GM19468 (cell line): ENCODE data around the gene NAXD.
"Not testable (repeated sequence)": the region's sequence is repeated elsewhere in the genome, so short reads cannot be mapped to it uniquely, and the experiment has no call there.

Experiments used
- ATAC-seq: cut with Tn5 transposase; IDR thresholded peaks from one replicate; pipeline ENCODE4 v1.9.1; 2021; ENCODE audit warnings: mild to moderate bottlenecking, moderate library complexity, moderate number of reproducible peaks; ENCODE audit not compliant: unreplicated experiment; ENCODE audit errors: extremely low read depth

Gene NAXD

DNA sequence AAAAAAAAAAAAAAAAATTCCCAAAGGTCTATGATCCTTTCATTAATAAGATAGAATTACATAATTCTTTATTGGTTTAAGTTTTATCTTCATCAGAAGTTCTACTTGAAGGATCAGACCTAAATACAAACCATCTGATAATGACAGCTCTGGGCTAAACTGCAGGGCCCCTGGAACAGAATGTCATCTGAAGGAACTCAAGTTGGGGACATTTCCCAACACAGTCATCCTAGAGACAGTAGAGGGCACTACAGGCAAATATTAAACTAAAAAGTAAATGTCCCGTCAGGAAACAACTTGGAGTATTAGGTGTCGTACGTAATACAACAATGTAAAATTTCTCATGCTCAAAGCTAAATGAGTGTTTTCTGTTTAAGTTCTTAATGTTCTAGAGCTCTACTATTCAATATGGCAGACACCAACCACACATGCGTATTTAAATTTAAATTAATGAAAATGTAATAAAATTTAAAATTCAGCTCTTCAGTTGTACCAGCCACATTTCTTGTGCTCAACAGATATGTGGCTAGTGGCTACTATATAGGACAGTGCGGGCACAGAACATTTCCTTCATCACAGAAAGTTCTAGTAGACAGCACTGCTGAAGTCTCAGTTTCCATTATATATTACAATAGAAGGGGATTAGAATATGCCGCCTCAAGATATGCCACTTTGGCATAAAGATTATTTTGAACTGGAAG is 21.8 kb upstream of the NAXD start:
- ATAC-seq, result no peak

DNA sequence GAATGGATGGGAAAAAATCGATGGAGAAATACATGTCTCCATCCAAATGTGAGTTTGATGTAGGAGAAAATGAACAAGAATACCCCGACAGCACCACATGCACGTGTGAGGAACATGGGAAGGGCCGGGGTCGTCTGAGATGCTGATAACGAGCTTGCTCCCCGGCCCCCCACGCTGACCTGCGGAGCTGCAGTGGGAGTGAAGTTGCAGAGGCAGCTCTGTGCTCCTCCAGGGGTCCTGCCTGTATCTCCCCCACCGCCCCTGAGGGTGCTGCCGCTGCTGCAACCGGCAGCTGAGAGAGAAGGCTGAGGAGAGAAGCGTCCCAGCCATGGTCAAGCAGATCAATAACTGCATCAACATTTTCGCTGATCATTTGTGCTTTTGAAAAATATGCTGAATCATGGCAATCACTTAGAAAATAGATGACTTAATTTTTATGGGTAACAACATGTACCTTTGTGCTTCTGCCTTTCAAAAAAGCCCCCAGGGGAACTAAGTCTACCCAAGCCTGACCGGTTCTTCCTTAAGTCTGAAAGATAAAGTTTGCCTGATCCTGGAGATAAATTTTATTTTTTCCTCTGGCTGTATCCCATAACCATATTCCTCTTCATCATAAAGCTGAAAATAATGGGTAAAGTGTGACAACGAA is 18.2 kb upstream of the NAXD start:
- no peak for ATAC-seq

DNA sequence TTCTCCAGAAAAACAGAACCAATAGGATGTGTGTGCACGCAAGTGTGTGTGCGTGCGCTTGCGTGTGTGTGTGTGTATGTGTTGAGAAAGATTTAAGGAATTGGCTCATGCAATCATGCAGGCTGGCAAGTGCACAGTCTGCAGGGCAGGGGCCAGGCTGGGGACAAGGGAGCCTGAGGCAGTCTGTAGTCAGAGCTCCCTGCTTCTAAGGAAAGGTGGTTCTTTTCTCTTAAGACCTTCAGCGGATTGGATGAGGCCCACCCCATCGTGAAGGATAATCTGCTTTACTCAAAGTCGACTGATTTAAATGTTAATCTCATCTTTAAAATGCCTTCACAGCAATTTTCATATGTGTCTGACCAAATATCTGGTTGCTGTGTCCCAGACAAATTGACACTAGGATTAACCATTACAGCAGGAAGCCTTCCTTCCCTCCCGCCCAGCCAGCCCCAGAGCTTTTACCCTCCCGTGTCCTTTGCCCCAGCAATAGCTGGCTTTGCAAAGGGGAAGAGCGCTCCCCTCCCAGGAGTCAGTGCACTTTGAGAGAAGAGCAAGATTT is 15.0 kb upstream of the NAXD start:
- no peak for ATAC-seq

DNA sequence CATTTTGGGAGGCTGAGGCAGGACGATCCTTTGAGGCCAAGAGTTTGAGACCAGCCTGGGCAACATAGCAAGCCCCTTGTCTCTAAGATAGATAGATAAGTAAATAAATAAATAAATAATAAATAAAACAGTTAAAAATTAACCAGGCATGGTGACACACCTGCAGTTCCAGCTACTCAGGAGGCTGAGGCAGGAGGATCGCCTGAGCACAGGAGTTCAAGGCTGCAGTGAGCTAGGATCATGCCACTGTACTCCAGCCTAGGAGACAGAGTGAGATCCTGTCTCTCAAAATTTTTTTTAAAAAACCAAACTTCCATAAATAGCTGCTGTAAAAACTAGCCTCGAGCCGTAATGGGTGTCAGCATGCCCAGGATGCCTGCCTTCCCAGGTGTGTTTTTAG is 14.4 kb upstream of the NAXD start:
- no peak for ATAC-seq

DNA sequence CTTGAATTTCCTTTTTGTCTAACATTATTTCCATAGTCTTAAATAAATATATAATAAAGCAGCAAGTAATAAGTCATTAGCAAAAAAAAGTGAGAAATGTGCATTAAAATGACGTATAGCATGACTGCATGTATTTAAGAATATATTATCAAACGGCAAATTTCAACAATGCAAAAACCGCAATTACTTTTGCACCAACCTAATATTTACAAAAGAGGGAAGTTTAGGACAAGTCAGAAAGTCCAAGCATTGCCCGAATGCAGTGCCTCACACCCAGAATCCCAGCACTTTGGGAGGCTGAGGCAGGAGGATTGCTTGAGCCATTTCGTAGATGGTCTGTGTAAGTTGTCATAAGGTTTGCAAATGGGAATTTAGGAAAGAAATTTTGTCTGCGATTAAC is 10.2 kb upstream of the NAXD start:
- ATAC-seq, result no peak

DNA sequence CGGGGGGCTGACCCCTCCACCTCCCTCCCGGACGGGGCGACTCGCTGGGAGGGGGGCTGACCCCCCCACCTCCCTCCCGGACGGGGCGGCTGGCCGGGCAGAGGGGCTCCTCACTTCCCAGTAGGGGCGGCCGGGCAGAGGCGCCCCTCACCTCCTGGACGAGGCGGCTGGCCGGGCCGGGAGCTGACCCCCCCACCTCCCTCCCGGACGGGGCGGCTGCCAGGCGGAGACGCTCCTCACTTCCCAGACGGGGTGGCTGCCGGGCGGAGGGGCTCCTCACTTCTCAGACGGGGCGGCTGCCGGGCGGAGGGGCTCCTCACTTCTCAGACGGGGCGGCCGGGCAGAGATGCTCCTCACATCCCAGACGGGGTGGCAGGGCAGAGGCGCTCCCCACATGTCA is 9.1 kb upstream of the NAXD start:
- ATAC-seq, result not testable (repeated sequence)

DNA sequence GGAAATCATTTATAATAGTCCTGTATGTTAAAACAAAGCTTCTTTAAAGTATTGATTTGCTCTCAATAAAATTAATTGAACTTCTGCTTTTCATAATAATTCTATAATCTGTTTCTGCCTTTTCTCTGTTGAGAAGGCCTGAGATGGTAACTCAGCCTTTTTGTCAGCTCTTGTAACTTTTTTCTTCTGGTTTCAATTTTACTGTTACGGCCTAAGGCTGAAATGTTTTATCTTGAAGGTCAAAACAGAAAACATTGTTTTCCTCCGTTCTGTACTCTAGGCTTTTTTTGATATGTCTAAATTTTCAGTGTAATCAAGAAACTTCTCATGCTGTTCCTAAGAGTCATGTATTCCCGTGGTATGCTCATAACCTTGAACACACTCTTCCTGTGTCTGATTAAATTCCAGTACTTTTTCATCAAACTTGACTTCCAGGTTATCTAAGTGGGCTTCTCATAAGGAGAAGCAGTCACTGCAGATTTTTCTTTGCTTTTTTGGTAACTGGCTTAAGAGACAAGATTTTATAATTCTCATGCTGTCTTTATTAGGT is 7.6 kb upstream of the NAXD start:
- no peak for ATAC-seq

DNA sequence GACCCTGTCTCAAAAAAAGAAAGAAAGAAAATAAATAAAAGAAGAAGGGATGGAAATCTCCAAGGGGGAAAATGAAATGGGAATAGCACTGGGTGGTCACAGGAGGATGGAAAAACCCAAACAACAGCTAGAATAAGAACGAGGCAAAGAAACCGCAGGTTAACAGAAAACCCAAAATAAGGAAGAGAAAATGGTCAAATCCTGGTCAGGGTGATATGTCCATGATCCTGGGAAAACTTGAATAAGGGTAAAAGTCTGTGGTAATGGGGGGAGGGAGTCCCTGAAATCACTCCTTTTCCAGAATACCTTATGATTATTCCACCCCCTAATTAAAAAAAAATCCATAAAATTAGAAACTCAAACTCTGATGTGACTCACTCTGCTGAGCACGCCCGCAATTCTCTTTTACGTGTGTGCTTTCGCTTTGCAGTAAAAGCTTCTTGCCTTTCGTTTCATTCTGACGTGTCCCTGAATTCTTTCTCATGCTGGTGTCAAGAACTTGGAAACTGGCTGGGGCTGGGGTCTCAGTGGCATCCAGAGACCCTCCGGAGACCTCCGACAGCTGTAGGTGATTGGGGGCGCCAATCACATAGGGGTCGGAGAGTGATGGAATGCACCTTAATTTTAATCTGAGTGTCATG is 4.3 kb upstream of the NAXD start:
- ATAC-seq, result peak; percentile 13

DNA sequence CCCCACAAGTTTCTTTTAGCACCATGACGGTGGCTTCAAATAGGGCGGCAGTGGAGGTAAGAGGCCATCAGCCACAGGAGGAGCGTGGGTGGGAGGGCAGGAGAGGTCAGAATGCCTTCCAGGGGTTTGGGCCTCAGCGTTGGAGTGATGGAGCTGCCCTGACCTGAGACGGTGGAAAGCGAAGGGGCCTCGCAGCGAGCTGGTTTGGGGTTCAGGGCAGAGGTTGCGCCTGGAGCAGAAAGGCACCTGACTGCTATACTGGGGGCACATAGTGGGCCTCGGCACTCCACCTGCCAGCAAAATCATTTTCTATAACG is 382 bp upstream of the NAXD start:
- ATAC-seq, result no peak

DNA sequence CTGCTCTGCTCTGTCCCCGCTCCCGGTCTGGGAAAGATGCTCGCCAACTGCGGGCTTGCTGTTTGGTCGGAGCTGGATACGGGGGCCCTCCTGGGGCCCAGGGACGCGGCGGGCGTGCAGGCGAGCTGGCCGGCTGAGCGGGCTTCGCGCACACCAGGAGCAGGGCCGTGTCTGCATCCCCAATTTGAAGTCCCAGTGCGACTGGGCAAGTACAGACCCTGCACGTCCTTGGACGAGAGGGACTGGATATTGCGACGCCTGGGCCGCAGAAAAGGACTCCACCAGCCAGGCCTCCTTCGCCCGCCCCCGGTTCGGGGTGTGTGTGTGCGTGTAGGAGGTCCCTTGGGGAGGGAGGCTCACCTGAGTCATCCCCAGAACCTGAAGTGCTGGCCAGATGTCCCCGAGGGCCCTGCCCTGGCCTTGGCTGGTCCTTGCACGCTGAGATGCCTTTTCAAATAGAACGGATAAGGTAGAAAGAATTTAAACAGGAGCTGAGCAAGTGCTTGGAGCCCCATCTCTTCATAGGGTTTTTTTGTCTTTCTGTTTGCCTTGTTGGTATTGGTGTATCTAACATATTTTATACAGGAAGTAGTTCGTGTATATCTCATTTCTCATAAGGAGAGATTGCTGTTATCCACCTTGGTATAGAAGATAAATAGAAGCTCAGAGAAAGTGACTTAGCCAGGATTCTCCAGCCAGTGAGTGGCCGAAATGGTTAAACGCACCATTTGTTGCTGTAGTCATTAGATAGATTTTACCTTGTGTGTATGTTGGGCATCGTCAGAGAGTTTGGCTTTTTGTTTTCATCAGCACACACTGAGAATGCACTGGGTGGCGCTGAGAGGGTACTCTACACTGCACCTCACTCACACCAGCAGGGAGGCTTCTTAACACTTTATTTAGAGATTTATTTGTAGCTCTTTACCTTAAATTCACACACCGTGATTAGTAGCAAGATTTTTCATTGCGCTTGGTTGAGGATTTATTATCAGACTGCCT is 1.1 kb downstream of the NAXD start:
- no peak for ATAC-seq

DNA sequence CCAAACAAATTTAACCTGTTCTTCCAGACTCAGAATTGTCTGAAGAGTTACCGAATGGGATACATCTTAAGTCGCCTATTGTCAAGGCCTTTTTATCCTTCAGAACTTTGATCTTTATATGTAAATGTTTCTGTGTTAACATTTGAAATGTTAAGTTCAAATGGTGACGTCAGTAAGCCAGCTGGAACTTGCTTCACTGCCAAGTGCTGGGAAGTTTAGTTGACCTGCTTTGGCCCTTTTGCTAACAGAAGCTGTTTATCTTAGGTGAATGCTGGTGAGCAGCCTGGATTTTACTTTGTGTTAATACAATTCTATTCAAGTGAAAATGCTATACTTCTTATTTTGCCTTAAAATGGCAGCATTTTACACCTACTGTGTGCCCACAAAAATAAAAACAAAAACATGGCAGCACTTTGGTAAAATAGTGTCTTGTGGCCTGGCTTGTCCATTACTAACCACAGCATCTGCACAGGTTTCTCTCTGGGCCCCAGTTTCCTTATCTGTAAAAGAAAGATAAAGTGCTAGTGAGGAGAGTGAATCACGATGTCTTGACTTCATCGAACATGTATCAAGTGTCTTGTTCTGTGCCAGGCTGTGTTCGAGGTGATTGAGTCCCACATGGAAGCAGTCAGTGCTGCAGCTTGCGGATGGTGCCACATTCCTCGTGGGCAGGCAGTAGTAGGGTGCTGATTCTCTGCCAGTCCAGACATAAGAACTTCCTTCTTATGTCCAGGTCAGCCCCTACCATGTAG is 2.2 kb downstream of the NAXD start:
- no peak for ATAC-seq

DNA sequence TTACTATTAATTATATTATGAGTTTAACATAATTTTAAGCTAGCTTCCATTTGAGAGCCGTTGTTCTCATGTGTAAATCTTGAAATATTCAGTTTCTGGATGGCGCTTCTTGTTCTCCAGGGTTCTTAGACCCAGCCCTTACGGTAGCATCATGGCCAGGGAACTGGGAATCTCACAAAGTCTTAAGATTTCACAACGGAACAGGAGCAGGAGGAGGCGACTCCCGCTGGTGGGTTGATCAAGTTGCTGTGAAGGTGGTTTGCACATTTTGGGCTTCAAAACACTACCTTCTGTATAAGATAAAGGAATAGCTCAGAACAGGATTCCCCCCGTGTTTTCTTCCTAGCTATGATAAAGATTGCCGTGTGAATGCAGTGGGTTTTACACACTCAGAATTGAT is 2.8 kb downstream of the NAXD start:
- ATAC-seq, result no peak

DNA sequence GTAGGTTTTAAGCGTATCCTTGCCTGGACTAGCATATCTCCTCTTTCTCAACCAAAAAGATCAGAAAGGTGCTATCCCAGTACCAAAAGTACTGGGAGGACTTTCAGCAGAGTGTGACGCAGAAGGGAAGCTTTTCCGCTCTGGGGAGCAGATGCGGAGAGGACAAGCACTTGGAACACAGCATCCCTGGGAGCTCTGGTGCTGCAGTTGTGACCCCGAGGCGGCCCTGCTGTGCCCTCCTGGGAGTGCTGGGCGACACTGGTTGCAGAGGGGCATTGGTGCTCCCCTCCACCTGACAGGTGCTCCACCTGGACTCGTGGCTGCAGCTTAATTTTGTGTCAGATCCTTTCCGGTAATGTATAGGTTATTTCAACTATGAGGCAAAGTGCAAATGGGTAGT is 3.4 kb downstream of the NAXD start:
- no peak for ATAC-seq

DNA sequence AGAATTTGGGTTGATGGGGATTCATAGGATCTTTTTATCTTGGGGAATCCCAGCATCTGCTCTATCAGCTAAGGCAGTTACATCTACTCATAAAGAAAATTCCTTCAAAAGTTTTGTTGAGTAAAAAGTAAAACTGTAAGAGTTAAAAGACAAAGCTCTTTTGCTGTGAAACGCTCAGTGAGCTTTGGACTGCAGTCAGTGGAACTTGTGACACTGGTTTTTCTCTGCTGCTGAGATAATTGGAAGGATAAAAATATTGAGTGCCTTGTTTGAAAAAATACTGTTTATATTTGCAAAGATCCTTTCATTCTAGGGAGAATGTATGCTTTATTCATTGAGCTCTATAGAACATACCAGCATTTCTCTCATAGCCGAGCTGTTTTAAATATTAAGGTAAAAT is 5.3 kb downstream of the NAXD start:
- no peak for ATAC-seq

DNA sequence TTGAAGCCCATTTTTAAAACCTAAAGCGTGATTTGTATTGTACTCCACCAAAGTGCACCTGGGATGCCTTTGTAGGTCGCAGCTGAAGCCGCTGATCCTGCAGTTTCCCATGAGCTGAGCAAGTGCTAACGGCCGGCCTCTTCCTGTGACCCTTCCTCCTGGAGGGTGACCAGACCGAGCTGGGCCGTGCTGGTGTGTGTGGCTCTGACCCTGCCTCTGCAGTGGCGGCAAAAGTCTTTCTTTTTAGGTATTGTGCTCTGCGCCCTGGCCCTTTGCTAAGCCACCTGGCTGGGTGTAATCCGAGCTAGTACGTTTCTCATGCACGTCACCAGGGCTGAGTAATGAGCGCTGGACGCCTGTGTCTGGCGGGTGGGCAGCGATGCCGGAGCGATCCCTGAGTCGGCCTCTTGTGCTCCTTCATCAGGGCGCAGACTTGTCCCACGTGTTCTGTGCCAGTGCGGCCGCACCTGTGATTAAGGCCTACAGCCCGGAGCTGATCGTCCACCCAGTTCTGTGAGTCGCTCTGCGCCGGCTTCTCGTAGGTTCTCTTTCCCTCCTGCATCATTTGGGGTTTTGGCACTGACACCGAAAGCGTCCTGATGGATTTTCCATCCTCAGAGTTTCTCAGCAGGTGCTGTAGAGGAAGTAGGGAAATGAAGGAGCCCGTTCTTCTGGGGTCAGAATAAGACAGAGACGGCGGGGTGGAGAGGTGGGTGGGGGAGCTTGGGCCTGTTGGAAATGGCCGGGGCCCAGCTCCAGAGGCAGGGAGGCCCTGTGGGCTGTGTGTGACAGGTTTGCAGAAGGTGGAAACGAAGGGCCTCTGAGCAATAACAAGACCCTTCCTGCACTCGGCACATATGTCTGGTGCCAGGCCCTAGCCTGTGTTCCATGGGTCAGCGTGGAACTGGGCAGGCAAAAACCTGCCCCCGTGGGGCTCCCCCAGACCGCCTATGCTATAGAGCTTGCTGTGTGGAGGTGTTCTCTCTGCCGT is 9.7 kb downstream of the NAXD start:
- ATAC-seq, result no peak

DNA sequence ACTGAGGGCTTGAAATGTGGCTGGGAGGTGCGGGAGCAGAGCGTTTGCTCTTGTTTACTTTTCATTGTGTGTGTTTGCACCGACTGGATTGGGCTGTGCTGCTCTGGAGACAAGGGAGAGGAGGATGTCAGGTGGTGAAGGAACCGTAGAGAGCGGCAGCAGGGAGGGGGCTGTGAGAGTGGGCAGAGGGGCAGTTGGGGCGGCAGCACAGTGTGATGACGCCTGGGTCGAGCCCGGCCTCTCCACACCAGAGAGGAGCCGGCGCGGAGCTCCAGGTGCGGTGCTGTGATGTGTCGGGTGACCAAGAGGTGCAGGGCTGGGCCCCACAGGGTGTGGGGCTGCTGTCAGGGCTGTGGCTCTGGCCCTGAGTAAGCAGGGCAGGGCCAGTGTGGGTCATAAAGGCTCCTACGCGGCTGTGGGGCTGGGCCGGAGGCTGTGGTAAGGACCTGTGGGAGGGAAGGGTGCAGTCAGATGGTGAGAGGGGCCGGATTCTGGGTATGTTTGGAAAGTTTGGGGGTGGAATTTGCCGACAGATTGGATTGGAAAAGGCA is 10.5 kb downstream of the NAXD start:
- ATAC-seq, result no peak

DNA sequence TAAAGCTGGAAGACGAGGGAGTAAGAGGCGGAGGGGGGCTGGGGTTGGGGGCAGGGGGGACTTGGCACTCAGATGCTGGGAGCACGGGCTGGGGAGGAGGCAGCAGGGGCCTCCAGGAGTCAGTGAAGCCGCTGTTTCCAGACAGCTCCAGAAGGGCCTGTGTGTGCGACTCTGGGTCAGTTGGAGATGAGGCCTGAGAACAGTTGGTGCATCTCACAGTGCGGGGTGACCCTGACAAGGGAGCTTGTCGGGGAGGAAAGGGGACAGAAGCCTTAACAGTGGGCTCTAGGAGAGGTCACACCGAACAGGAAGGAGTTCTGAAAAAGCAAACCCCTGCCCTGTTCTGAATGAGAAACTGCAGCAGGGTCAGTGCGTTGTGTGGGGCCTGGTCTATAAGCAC is 11.2 kb downstream of the NAXD start:
- no peak for ATAC-seq

DNA sequence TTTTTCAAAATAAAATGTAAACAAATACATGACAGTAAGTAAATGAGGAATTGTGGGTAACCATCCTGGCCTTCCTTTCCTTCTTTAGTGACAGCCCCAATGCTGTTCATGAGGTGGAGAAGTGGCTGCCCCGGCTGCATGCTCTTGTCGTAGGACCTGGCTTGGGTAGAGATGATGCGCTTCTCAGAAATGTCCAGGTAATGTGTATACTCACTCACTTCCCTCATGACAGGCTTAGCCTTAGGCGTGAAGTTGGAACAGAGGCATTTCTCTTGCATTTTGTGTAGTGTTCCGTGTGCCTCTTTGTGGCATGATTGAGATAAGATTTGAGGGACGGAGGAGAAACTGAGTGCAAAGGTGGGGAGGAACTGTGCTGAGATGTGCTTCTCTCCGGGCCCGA is 12.0 kb downstream of the NAXD start:
- ATAC-seq, result no peak
